Activated T-cell treated with anti-CD3 and anti-CD28 coated beads for 24 hours (primary cell): ENCODE results near the gene DPP10.

Source experiments
- DNase-seq: peaks from one replicate; pipeline ENCODE4 v3.0.0-alpha.2; 2020; ENCODE audit warnings: low read depth

DPP10 gene

DNA sequence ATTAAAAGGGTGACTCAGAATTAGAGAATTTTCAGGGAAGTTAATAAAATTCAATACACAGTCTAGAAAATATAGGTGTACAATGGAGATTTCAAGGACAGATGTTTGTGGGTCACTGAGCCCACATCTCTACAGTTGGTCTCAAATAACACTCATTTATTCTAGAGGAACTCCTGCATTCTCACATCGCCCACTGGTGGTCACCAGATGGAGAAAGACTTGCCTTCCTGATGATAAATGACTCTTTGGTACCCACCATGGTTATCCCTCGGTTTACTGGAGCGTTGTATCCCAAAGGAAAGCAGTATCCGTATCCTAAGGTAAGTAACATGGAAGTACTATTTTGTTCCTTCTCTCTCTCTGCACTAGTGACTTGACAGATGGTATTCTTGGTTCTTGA is 1297.1 kb downstream of the DPP10 start:
- DNase-seq = no peak

DNA sequence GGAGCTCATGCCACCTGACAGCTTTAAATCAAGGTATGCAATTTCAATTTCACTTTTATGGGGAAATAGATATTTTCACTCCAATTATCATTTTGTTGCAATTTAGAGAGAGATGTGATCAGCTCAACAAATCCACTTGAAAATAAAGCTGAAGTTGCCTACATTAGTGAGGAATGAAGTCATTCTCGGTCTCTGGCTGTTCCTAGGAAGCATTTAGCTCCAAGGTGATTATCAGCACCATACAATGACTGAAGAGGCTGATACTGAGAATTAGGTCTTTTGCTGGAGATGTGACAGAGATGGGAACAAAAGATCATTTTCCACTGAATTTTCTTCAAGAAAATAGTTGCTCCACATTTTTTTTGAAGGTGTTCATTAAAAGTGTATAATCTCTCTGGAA is 1303.7 kb downstream of the DPP10 start:
- no peak for DNase-seq

GRCh38 chr2:115757286-115757685 is 1314.8 kb downstream of the DPP10 start:
- DNase-seq = no peak

GRCh38 chr2:115763601-115764000 is 1321.2 kb downstream of the DPP10 start:
- no peak for DNase-seq

- no peak for DNase-seq
Observed at GRCh38 chr2:115771516-115771915, 1329.1 kb downstream of the DPP10 start.

GRCh38 chr2:115774361-115774760 is 1331.9 kb downstream of the DPP10 start:
- no peak for DNase-seq

DNA sequence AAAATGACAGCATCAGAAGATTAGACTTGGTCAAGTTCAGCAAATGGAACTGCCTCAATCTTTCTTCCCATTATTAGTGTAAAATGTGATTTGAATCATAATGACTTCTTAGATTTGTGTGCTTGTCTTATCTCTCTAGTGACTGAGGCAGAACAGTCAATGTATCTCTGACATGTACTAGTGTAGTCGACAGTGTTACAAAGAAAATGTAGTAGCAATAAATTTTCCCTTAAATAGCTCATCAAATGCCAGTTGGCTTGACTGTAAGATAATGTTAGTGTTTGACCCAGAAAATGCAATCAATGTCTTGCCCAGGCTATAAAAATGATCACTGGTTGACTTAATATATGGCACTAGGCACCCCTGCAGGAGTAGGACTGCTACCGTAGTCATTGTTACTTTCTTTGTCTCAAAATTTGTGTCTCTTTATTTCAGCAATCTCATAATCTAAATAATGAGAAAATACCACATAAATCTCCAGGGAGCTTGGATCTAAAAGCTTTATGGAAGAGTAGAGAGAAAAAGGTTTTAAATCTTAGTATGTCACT is 1336.7 kb downstream of the DPP10 start:
- DNase-seq = no peak

DNA sequence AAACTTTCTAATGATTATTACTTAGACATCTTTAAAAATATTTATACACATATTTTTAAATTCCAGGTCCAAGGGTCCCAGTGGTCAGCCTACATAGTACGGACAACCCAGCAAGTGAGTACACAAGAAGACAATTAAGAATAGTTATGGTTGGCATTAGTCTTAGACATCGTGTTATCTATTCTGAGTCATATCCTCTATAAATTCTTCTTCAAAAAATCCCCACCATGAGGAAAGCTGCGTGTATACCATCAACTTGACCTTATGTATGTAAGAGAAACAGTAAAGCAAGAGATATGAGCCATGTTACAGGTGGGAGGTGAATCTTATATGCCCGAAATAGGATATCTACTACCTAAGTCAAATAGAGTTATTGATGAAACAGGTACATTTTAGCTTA is 1339.8 kb downstream of the DPP10 start:
- DNase-seq = no peak

DNA sequence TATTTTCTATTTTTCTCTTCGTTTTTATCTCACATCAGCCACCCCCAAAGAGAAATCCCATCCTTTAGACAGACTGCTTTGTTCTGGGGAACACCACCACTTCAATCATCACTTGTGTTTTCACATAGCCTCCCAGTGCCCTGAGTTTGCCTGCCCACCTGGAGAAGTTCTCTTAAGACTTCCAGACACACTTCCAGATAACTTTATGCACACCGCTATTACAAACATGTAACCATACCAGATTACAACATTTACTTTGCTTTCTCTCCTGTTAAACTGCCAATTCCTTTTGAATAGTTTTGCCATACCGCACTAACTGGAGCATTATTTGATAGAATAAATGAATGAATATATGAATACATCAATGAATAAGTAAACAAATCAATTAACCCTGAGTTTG is 1353.6 kb downstream of the DPP10 start:
- no peak for DNase-seq

DNA sequence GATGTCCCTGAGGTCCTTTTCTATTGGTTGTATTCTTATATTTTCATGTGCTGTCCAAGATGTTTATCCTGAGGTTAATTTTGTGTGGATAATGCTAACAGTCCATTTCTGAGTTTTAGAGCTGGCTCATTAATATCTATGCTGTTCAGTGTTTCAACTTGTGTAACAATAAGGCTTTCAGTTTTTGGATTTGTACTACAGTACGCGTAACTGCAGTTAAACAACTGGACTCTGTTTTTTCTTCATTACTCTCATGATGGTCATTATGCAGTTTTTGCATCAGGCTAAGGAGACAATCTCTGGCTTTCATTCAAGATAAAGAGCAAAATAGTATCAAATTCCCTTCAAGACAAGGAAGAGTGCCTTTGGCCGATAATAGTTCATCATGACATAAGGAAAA is 1364.8 kb downstream of the DPP10 start:
- no peak for DNase-seq

- no peak for DNase-seq
Observed at GRCh38 chr2:115825912-115826311, 1383.5 kb downstream of the DPP10 start.

DNA sequence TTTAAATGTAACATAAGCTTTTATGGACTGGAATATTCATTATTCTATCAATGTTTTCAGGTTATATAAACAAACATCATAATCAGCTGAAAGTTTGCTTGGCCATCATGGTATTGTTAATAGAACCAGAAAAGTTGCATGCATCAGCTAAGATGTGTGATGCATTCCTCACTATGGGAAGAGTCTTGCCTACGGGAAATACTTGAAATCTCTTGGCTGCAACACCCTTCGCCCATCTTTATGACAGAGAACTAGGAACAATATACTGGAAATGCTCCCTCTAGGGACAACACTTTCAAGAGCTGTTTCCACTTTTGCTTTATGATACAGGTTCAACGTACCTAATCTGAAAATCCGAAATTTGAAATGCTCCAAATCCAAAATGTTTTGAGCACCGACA is 1390.8 kb downstream of the DPP10 start:
- no peak for DNase-seq

GRCh38 chr2:115838539-115838938 is 1396.1 kb downstream of the DPP10 start:
- no peak for DNase-seq

GRCh38 chr2:115842306-115842705 is 1399.9 kb downstream of the DPP10 start:
- no peak for DNase-seq

GRCh38 chr2:115848192-115848591 is 1405.8 kb downstream of the DPP10 start:
- no peak for DNase-seq

GRCh38 chr2:115867024-115867423 is 1424.6 kb downstream of the DPP10 start:
- no peak for DNase-seq

GRCh38 chr2:115874427-115874826 is 1432.0 kb downstream of the DPP10 start:
- DNase-seq = no peak

GRCh38 chr2:115880558-115880957 is 1438.1 kb downstream of the DPP10 start:
- DNase-seq = no peak

GRCh38 chr2:115887209-115887776 is 1444.9 kb downstream of the DPP10 start:
- DNase-seq = no peak
